ENCODE results near the gene KCTD16.

KCTD16 gene

DNA sequence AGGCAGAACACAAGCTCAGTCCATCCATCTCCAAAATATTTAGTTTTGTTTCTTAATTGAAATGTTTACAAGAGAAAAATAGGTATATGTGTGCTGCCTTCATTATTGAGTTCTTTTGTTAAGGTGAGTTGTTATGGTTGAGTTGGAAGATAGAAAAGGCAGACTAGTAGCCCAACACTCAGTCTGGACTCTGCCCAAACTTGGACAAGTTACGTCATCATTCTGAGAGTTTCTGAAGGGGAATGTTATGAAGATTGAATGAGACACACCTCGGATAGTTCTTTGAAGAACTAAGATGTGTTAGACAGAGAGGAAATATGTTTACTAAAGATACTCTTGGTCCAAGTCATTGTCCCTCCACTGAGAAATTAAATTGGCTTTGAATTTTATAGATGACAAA lies 245.5 kb downstream of the KCTD16 start:
- DNase-seq: no peak

GRCh38 chr5:144418719-144419118 lies 248.0 kb downstream of the KCTD16 start:
- no peak for DNase-seq

DNA sequence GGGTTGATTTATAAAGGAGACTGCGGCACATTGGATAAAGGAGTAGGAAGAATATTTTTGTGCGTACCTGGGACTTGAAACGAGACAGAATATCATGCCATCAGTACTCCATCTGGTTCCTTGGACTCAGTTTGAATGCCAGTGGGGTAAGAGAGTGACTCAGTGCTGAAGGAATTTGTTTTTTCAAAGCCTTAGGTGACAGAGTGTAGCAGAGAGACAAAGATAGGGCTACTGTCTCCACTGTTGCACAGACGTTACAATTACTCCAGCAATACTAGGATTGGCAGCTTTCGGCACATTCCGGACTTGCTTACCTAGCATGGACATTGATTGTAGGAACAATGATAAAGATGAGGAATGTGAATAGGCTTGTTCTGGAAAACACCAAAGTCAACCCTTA lies 250.7 kb downstream of the KCTD16 start:
- no peak for DNase-seq

DNA sequence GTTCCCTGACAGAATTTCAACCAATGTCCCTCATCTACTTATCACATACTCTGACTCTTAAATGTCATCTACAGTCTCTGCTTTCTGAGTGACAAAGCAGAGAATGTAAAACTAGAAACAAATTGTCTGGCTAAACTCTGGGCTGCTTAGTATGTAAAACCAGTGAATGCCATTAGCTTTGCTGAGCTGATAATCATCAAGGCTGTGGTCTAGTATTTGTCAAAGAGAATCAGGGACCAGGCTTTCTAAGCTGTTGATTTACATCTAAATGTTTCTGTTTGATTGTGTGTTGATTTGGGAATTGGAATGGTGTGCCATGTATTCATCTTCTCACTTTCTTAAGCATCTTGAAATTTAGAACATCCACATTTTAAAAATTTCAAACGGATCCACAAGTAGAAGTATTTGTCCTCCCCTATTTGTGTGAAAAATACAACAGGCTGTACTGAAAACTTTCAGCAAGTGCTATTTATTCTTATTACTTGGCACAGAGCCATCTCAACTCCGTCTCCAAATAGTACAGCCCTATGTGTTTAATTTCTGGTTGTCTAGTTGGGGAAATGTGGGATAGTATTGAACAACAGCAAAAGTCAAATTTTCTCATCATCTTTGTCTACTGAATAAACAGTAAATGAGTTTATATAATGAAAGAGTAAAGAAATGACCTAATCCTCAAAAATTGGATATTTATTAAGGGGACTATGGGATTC lies 251.5 kb downstream of the KCTD16 start:
- no peak for DNase-seq

GRCh38 chr5:144427866-144428265 lies 257.2 kb downstream of the KCTD16 start:
- no peak for DNase-seq

GRCh38 chr5:144428326-144428725 lies 257.7 kb downstream of the KCTD16 start:
- DNase-seq: no peak

DNA sequence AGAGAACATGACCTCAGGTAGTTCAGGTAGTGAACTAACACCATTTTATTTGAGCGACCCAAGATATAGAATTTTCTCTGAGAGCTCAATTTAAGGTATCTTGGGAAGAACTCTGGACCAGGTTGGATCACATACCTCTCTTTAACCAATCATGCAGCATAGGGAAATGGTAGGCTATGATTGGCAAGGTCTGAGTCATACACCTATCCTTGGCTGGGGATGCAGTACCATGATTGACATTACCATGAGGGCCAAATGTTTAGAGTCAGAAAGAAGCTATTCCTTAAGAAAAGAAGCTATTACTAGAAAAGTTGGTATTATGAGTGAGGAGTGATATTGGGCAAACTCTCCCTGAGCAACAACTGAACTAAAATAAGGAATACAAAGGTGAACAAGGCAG lies 258.7 kb downstream of the KCTD16 start:
- DNase-seq: no peak

DNA sequence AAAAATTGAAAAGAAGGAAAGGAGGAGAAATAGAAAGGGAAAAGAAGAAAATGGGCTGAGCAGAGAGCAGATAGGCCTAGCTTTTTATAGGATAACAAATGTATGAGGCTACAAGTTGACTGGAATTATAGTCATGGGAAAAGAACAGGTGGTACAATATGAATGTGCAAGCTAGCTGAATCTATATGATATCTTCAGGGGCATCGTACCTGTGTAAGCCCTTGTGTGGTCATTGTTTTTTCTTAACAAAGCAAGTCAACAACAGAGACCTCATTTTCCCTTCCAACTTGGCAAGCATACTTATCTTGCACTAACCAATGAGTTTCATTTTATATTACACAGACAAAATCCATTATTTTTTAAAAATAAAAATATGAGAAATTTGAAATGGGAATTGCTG lies 259.2 kb downstream of the KCTD16 start:
- no peak for DNase-seq

DNA sequence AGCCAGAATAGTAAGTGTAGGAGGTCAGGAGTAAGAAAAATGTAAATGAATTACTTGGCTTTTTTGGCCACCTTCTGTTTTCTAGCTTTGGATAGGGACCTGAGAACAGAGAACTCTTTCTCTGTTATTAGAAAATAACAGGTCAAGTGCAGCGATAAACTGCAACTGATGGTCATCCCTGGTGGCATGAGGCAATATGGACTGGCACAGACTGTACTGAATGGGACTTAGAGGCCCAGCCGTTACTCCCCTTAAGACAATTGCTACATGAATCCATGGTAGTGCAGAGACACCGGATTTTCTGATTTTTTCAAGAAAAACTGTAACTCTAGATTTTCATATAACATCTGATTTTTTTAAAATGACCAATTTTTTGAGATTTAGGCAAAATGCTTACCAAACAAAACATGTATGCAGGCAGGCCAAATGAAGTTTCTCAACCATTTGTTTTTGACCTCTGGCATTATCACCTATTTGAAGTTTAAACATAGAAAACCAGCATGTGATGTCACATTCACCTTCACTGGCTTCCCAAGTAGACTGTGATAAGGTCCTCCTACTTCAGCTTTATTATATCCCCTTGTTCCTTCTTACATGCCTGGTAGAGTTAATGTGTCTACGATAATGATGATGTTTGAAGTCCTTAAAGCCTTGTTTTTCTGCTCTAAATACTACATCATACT lies 262.6 kb downstream of the KCTD16 start:
- no peak for DNase-seq

GRCh38 chr5:144433893-144434292 lies 263.2 kb downstream of the KCTD16 start:
- DNase-seq: no peak

DNA sequence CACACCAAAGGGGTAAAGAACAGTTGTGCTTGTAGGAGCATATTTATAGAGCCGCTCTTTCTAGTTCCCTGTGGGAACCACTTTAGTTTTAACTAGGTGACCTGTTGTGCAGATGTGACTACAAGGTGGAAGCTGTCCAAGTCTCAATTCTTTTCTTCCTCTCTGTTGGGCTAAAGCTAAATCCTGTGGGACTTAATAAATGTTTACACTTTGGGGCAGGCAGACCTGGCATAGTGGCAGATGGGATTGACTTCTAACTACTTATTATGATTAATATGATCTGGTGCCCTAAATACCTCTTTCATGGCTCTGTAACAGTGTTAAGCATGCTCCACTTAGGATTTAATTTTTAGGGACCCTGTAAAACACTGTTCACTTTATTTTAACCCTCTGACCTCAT lies 265.3 kb downstream of the KCTD16 start:
- no peak for DNase-seq

- no peak for DNase-seq
These were observed 267.6 kb downstream of the KCTD16 start for GRCh38 chr5:144438237-144438636.

DNA sequence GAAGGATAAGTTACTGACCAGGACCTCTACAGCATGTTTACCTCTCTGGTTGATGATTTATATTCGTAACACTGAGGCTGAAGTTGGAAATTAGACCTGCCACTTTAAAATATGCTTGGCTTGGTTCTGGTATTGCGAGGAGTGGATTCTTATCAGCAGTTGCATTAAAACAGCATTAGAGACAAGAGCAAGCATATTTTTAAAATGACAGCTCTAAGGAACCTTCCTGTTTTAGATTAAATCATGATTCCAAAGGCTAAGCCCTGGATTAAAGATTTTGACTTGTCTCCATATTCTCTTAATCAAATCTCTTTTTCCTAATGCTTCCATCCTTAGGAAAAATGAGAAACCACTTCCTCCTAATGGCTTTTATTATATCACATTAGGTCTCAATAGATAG lies 277.8 kb downstream of the KCTD16 start:
- no peak for DNase-seq

DNA sequence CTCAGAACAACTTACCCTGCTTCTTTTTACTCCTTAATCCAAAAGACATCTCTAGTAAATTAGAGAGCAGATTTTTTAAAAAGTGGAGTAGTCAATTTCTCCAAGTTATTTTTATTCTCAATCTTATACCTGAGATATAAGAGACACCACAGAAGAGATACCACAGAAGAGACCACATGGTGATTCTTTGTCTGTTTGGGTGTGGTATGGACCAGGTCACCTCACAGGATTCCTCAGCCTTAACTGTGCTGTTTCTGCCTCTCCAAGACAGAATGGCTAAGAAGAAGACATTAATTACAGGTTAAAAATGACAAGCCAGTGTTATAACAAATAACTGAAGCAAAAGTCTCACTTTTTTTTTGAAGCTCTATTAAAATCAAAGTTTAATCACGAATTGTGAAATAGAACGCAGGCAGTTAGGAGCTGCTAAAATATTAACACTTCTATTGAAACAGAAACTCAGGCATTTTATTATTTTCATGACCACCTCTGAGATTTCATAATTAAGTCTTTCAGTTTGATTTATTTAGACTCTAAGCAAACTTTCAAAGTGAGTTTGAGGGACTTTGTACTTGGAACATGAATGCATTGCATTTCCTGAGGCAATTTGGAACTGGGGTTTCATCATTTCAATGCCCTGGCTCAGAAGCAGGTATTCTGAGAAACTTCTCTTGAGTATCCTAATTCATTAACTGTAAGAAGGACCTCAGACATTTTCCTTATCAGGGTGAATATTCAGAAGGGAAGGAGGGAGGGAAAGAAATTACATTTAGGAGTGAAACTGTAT lies 280.7 kb downstream of the KCTD16 start:
- DNase-seq: no peak

DNA sequence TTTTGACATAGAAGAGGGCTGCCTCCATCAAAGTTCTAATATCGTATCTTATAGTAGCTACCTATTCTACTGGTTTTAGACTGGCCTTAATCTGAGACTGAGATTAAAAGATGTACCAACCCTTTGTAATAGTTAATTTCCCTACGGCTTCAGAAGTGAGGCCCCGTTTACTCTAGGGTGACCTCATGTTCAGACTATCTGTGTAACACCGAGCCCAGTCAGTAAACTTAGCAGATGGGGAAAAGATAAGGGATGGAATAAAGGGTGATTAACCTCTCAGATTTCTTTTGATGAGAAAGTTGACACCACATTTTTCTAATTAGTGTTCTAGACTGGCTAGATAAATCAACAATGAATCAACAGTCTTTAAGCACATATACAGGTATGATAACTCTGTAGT lies 283.1 kb downstream of the KCTD16 start:
- no peak for DNase-seq

DNA sequence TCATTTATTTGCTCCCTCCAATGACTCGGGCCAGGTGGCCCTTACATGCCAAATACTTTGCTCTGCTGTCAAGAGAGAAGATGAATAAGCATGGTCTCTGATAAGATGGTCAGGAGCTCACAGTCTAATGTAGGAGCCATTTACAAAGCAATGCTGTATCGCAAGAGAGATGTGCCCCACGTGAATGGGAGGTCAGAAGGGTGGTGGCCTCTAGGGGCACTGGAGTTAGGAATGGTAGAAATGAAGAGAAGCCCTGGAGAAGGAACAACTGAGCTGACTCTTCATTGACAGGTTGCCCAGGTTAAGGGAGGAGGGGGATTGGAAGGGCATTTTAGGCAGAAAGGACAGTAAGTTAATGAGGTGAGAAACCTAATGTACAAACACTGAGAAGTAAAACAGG lies 286.5 kb downstream of the KCTD16 start:
- DNase-seq: no peak

DNA sequence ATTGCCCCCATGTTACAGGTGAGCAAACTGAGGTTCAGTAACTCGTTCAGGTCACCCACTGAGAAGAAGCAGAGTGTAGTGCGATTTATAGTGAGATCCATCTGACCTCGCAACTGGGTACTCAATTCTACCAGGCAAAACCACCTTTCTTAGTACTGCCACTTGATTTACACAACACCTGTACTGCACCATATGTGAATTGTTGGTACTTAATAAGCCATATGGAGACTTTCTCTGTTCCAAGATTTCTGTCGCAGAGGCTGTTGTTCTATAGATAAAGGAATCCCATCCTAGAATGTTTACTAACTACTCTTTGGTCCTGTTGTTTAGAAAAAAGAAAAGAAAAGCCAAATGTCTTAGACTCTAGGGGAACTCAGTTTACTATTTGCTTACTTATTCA lies 287.5 kb downstream of the KCTD16 start:
- DNase-seq: no peak

- no peak for DNase-seq
These were observed 289.9 kb downstream of the KCTD16 start for GRCh38 chr5:144460600-144460999.

DNA sequence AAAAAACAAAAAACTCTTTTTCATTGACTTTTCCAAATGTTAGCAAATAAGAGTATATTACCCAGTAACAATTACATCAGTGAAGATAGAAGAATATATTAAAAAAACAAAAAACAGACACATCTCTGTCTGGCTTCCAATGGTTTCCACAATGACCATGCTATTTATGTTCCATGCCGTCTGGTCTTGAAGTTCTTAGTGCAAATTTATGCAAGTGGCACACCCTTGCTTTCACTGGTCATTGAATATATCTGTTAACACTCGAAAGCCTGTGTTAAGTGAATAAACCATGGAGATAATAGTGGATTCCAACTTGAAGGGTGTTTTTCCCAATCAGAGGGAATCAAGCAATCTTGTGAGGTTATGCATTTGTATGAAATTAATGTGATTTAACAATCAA lies 291.9 kb downstream of the KCTD16 start:
- no peak for DNase-seq

- no peak for DNase-seq
These were observed 293.0 kb downstream of the KCTD16 start for GRCh38 chr5:144463481-144464223.

DNA sequence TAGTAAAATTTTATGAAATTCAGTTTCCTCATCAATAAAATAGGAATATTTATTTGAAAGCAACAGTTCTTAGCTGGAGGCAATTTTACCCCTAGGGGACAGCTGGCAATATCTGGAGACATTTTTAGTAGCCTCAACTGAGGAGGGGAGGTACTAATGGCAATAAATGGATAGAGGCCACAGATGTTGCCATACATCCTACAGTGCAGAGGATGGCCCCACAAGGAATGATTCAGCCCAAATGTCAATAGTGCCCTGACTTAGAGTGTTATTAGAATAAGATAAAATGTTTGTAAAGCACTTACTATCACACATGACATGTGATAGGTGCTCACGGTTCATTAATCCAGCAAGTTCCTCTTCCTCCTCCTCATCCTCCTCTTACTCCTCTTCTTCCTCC lies 293.6 kb downstream of the KCTD16 start:
- DNase-seq: no peak

GRCh38 chr5:144465441-144465840 lies 294.8 kb downstream of the KCTD16 start:
- DNase-seq: no peak

DNA sequence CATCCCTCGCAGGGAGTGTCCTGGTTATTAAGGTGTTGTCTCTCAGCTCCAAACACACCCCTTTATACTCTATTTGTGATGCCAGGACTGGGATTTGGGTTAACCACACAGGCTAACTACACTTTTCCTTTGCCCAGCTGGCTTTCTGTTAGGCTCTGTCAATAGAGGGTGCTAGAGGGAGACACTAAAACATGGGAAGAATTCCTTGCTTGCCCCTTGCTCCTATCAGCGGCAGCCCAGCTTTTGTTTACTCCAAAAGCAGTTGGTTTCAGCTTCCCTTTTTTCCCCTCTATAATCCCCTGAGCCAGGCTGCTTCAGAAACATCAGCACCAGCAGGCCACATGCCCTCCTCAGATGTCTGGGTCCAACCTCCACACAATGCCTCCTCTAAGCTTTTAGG lies 297.1 kb downstream of the KCTD16 start:
- no peak for DNase-seq
